OCI-LY1 (cell line): Measurements from ENCODE around the gene TMEM127.
A peak's percentile ranks its signal among the peaks of the same experiment; 100 is the strongest.

Experiments used
- H2AFZ ChIP-seq: fragments of 200-600 bp; sonication (generic), shearing (Covaris generic); 2 replicates; pipeline ENCODE4 v1.6.0; 2014; ENCODE audit warnings: antibody characterized with exemption, mild to moderate bottlenecking, low read length
- H3F3A ChIP-seq: fragments of 200-600 bp; sonication (generic), shearing (Covaris generic); 2 replicates; pipeline ENCODE4 v1.6.0; 2014; ENCODE audit warnings: mild to moderate bottlenecking, antibody characterized with exemption, low read length, moderate library complexity; ENCODE audit not compliant: insufficient read depth
- H3K27ac ChIP-seq: fragments of 200-600 bp; sonication (generic); 2 replicates; pipeline ENCODE4 v1.5.1; 2014; ENCODE audit warnings: low read length, mixed run types, mild to moderate bottlenecking, low read depth; ENCODE audit not compliant: poor library complexity, severe bottlenecking
- H3K27me3 ChIP-seq: fragments of 200-600 bp; sonication (generic); 2 replicates; pipeline ENCODE4 v1.6.0; 2014; ENCODE audit warnings: antibody characterized with exemption, mild to moderate bottlenecking, low read length, moderate library complexity; ENCODE audit not compliant: insufficient read depth
- H3K36me3 ChIP-seq: fragments of 200-600 bp; sonication (generic); 2 replicates; pipeline ENCODE4 v1.6.1; 2014; ENCODE audit warnings: mild to moderate bottlenecking, antibody characterized with exemption, low read length, moderate library complexity, mixed read lengths; ENCODE audit not compliant: insufficient read depth
- H3K4me1 ChIP-seq: fragments of 200-600 bp; sonication (generic); 2 replicates; pipeline ENCODE4 v1.5.1; 2014; ENCODE audit warnings: mild to moderate bottlenecking, low read length, moderate library complexity; ENCODE audit not compliant: insufficient read depth, severe bottlenecking
- H3K4me2 ChIP-seq: fragments of 200-600 bp; sonication (generic), shearing (Covaris generic); 2 replicates; pipeline ENCODE4 v1.6.1; 2014; ENCODE audit warnings: low read length
- H3K4me3 ChIP-seq: fragments of 200-600 bp; sonication (generic); 2 replicates; pipeline ENCODE4 v1.5.1; 2014; ENCODE audit warnings: low read length, low read depth, mild to moderate bottlenecking, mixed read lengths; ENCODE audit not compliant: poor library complexity, severe bottlenecking
- H3K79me2 ChIP-seq: fragments of 200-600 bp; shearing (Covaris generic); 2 replicates; pipeline ENCODE4 v1.6.1; 2016; ENCODE audit warnings: mixed run types, low read length, mixed read lengths; ENCODE audit not compliant: insufficient read depth
- H3K9ac ChIP-seq: fragments of 200-600 bp; sonication (generic), shearing (Covaris generic); 2 replicates; pipeline ENCODE4 v1.6.1; 2014; ENCODE audit warnings: mild to moderate bottlenecking, low read length, mixed read lengths
- H3K9me2 ChIP-seq: fragments of 200-600 bp; sonication (generic), shearing (Covaris generic); 2 replicates; pipeline ENCODE4 v1.6.1; 2014; ENCODE audit warnings: low read depth, mild to moderate bottlenecking, low read length, mixed read lengths
- H3K9me3 ChIP-seq: fragments of 200-600 bp; shearing (Covaris generic); 2 replicates; pipeline ENCODE4 v1.6.1; 2014; ENCODE audit warnings: low read length, mixed read lengths
- H4K20me1 ChIP-seq: fragments of 200-600 bp; sonication (generic), shearing (Covaris generic); 2 replicates; pipeline ENCODE4 v1.6.0; 2016; ENCODE audit warnings: mild to moderate bottlenecking, low read length; ENCODE audit not compliant: insufficient read depth
- CTCF ChIP-seq: fragments of 200-600 bp; sonication (generic), shearing (Covaris generic); IDR thresholded peaks from 2 replicates; pipeline ENCODE4 v1.5.1; 2017; ENCODE audit warnings: mild to moderate bottlenecking, antibody characterized with exemption, low read length, moderate library complexity, mixed read lengths
- EZH2 ChIP-seq: fragments of 200-600 bp; sonication (generic), shearing (Covaris generic); IDR thresholded peaks from 2 replicates; pipeline ENCODE4 v1.8.0; 2017; ENCODE audit warnings: borderline replicate concordance, mixed run types, mild to moderate bottlenecking, antibody characterized with exemption, low read length, moderate library complexity, mixed read lengths

TMEM127 gene

GRCh38 chr2:96205888-96206287 lies 59.9 kb downstream of the TMEM127 start:
- Histone ChIP-seq H3K4me3 (peak overlapping the region; percentile 96), H3K9me3 (no peaks in the 10 kb centered on the region), H3K9ac (peak overlapping the region; percentile 55), H3K4me2 (peak overlapping the region; percentile 95), H3K36me3 (peaks cover 39% of the 10 kb centered on the region), H3F3A (no peaks in the 10 kb centered on the region), H3K79me2 (peaks cover 72% of the 10 kb centered on the region), H3K27me3 (no peaks in the 10 kb centered on the region), H3K4me1 (peaks cover 86% of the 10 kb centered on the region), H3K9me2 (no peaks in the 10 kb centered on the region), H2AFZ (no peak overlapping the region), H3K27ac (no peak overlapping the region), H4K20me1 (peaks cover 6% of the 10 kb centered on the region; the same call in 1 of the 2 replicates)
- TF ChIP-seq CTCF (no peak), EZH2 (no peak)

GRCh38 chr2:96204836-96205624 lies 60.8 kb downstream of the TMEM127 start:
- H3K79me2 ChIP-seq = peaks cover 81% of the 10 kb centered on the region
- no peaks in the 10 kb centered on the region for H3K27me3 ChIP-seq
- no peak for TF ChIP-seq CTCF
- no peak for TF ChIP-seq EZH2
- no peaks in the 10 kb centered on the region for H3F3A ChIP-seq
- H2AFZ ChIP-seq = no peak overlapping the region
- H3K9me3 ChIP-seq = no peaks in the 10 kb centered on the region
- H3K36me3 ChIP-seq = peaks cover 46% of the 10 kb centered on the region
- peak overlapping the region; percentile 49 for H3K27ac ChIP-seq
- H3K4me1 ChIP-seq = peaks cover 84% of the 10 kb centered on the region
- H4K20me1 ChIP-seq = peaks cover 6% of the 10 kb centered on the region; the same call in 1 of the 2 replicates
- H3K4me3 ChIP-seq = peak overlapping the region; percentile 96
- peak overlapping the region; percentile 95 for H3K4me2 ChIP-seq
- H3K9ac ChIP-seq = peak overlapping the region; percentile 38; the same call in 1 of the 2 replicates
- H3K9me2 ChIP-seq = no peaks in the 10 kb centered on the region

GRCh38 chr2:96203130-96204028 lies 62.4 kb downstream of the TMEM127 start:
- H3K27me3 ChIP-seq = no peaks in the 10 kb centered on the region
- peaks cover 63% of the 10 kb centered on the region for H3K36me3 ChIP-seq
- no peaks in the 10 kb centered on the region for H3K9me3 ChIP-seq
- H2AFZ ChIP-seq = no peak overlapping the region
- H4K20me1 ChIP-seq = peaks cover 14% of the 10 kb centered on the region
- H3K9ac ChIP-seq = peak overlapping the region; percentile 38; the same call in 1 of the 2 replicates
- H3K27ac ChIP-seq = peak overlapping the region; percentile 49
- H3K79me2 ChIP-seq = peaks cover 97% of the 10 kb centered on the region
- no peaks in the 10 kb centered on the region for H3F3A ChIP-seq
- H3K4me3 ChIP-seq = peak overlapping the region; percentile 96
- peak overlapping the region; percentile 95 for H3K4me2 ChIP-seq
- no peaks in the 10 kb centered on the region for H3K9me2 ChIP-seq
- no peak for TF ChIP-seq EZH2
- no peak for TF ChIP-seq CTCF
- H3K4me1 ChIP-seq = peaks cover 81% of the 10 kb centered on the region
